HEK293 (cell line): ENCODE measurements around the gene FRAS1.

ENCODE experiments used
- CTCF ChIA-PET: fragments of 350-600 bp; formaldehyde crosslinking; extraction: SDS; loops from one replicate; lab custom pipeline; 2021; ENCODE audit warnings: antibody characterized with exemption; lab: Yijun Ruan, JAX
- POLR2A ChIA-PET: fragments of 300-600 bp; formaldehyde crosslinking; extraction: SDS; loops from one replicate; lab custom pipeline; 2020; ENCODE audit warnings: antibody characterized with exemption, inconsistent platforms; lab: Yijun Ruan, JAX
- H3K27ac ChIP-seq: fragments of 200-500 bp; sonication (Bioruptor generic); 2 replicates; pipeline ENCODE4 v1.5.1; 2014; ENCODE audit warnings: low read depth, low read length, control low read depth, inconsistent platforms; ENCODE audit errors: extremely low read depth
- H3K36me3 ChIP-seq, 2 experiments: fragments of 200-500 bp in 1 of 2; sonication (Bioruptor generic) in 1 of 2; 1 replicate in 1 of 2; 2 replicates in 1 of 2; pipeline ENCODE4 v1.5.1; 2014 to 2017; ENCODE audit warnings: inconsistent platforms in 2 of 2, low read length in 2 of 2; ENCODE audit not compliant: control insufficient read depth in 2 of 2, insufficient read depth in 1 of 2
- H3K4me1 ChIP-seq: fragments of 200-500 bp; sonication (Bioruptor generic); 2 replicates; pipeline ENCODE4 v1.5.1; 2014; ENCODE audit warnings: mild to moderate bottlenecking, low read length, inconsistent platforms; ENCODE audit not compliant: control insufficient read depth, insufficient read depth
- H3K4me3 ChIP-seq: 2 replicates; pipeline ENCODE4 v1.5.1; 2011; ENCODE audit warnings: low read depth, mild to moderate bottlenecking, control low read depth, low read length, moderate library complexity
- H3K9me3 ChIP-seq: fragments of 200-500 bp; sonication (Bioruptor generic); 2 replicates; pipeline ENCODE4 v1.5.1; 2014; ENCODE audit warnings: low read depth, low read length, inconsistent platforms; ENCODE audit not compliant: control insufficient read depth, insufficient read depth
- EGR2 ChIP-seq: fragments of 450-650 bp; formaldehyde crosslinking; IDR thresholded peaks from 2 replicates; pipeline ENCODE4 v1.5.1; 2016; ENCODE audit warnings: low read depth, missing biosample characterization, missing genetic modification characterization
- GFI1B ChIP-seq: fragments of 450-650 bp; formaldehyde crosslinking; IDR thresholded peaks from 2 replicates; pipeline ENCODE4 v1.5.1; 2016; ENCODE audit warnings: missing biosample characterization, missing genetic modification characterization
- KLF1 ChIP-seq: fragments of 450-650 bp; formaldehyde crosslinking; IDR thresholded peaks from 2 replicates; pipeline ENCODE4 v1.5.1; 2016; ENCODE audit warnings: missing biosample characterization, missing genetic modification characterization
- KLF7 ChIP-seq: fragments of 450-650 bp; formaldehyde crosslinking; IDR thresholded peaks from 2 replicates; pipeline ENCODE4 v1.5.1; 2016; ENCODE audit warnings: missing biosample characterization, missing genetic modification characterization, borderline replicate concordance
- ZFHX2 ChIP-seq: fragments of 450-650 bp; formaldehyde crosslinking; conservative IDR thresholded peaks from 2 replicates; pipeline ENCODE4 v1.5.1; 2016; ENCODE audit warnings: missing biosample characterization, missing genetic modification characterization
- ZFP3 ChIP-seq: fragments of 450-650 bp; formaldehyde crosslinking; IDR thresholded peaks from 2 replicates; pipeline ENCODE4 v1.5.1; 2016; ENCODE audit warnings: low read depth, missing biosample characterization, missing genetic modification characterization
- ZNF138 ChIP-seq: fragments of 450-650 bp; formaldehyde crosslinking; IDR thresholded peaks from 2 replicates; pipeline ENCODE4 v1.5.1; 2016; ENCODE audit warnings: missing biosample characterization, missing genetic modification characterization, borderline replicate concordance
- ZNF157 ChIP-seq: fragments of 450-650 bp; formaldehyde crosslinking; IDR thresholded peaks from 2 replicates; pipeline ENCODE4 v1.5.1; 2016; ENCODE audit warnings: missing biosample characterization, missing genetic modification characterization
- ZNF2 ChIP-seq: fragments of 450-650 bp; formaldehyde crosslinking; IDR thresholded peaks from 2 replicates; pipeline ENCODE4 v1.5.1; 2016; ENCODE audit warnings: missing biosample characterization, missing genetic modification characterization
- ZNF202 ChIP-seq: fragments of 450-650 bp; formaldehyde crosslinking; IDR thresholded peaks from 2 replicates; pipeline ENCODE4 v1.5.1; 2016; ENCODE audit warnings: missing biosample characterization, missing genetic modification characterization, borderline replicate concordance
- ZNF211 ChIP-seq: fragments of 450-650 bp; formaldehyde crosslinking; IDR thresholded peaks from 2 replicates; pipeline ENCODE4 v1.5.1; 2016; ENCODE audit warnings: low read depth, missing biosample characterization, missing genetic modification characterization
- ZNF248 ChIP-seq: fragments of 450-650 bp; formaldehyde crosslinking; IDR thresholded peaks from 2 replicates; pipeline ENCODE4 v1.5.1; 2017; ENCODE audit warnings: missing biosample characterization, missing genetic modification characterization
- ZNF48 ChIP-seq: fragments of 450-650 bp; formaldehyde crosslinking; IDR thresholded peaks from 2 replicates; pipeline ENCODE4 v1.5.1; 2016; ENCODE audit warnings: missing biosample characterization, missing genetic modification characterization
- ZNF521 ChIP-seq: fragments of 450-650 bp; formaldehyde crosslinking; IDR thresholded peaks from 2 replicates; pipeline ENCODE4 v1.5.1; 2017; ENCODE audit warnings: missing biosample characterization, mild to moderate bottlenecking, missing genetic modification characterization
- ZNF610 ChIP-seq: fragments of 450-650 bp; formaldehyde crosslinking; IDR thresholded peaks from 2 replicates; pipeline ENCODE4 v1.5.1; 2016; ENCODE audit warnings: missing biosample characterization, missing genetic modification characterization, borderline replicate concordance
- ZNF670 ChIP-seq: fragments of 450-650 bp; formaldehyde crosslinking; IDR thresholded peaks from 2 replicates; pipeline ENCODE4 v1.5.1; 2016; ENCODE audit warnings: missing biosample characterization, missing genetic modification characterization, low read depth
- ZNF768 ChIP-seq: fragments of 450-650 bp; formaldehyde crosslinking; IDR thresholded peaks from 2 replicates; pipeline ENCODE4 v1.5.1; 2018; ENCODE audit warnings: missing biosample characterization, mild to moderate bottlenecking, missing genetic modification characterization
- TF ChIP-seq, protein P1 (sequence below): fragments of 450-650 bp; formaldehyde crosslinking; IDR thresholded peaks from 2 replicates; pipeline ENCODE4 v1.5.1; 2016; ENCODE audit warnings: missing biosample characterization, missing genetic modification characterization, low read depth
- TF ChIP-seq, protein P2 (sequence below): fragments of 450-650 bp; formaldehyde crosslinking; IDR thresholded peaks from 2 replicates; pipeline ENCODE4 v1.5.1; 2016; ENCODE audit warnings: missing biosample characterization, missing genetic modification characterization

FRAS1 gene

DNA sequence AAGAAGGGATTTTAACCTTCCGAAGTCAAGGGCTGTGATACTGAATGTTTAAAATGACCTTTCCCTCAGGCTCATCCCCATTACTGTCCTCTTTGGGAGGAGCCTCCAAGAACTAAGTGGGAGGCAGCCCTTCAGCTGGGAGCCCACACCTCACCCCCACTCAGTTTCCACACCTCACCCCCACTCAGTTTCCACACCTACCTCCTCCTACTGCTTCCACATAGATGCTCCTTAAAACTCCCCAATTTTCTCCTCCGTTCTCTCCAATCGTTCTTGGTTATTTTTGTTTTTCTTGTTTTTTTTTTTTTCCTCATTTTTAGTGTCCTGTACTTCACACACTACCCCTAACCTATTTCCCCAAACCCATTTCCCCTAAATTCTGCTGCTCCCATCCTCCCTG lies 462.8 kb downstream of the FRAS1 start:
- POLR2A ChIA-PET: no interaction called here
- H3K4me3 ChIP-seq: no peak overlapping the region
- H3K4me1 ChIP-seq: no peaks in the 10 kb centered on the region
- CTCF ChIA-PET: interaction anchor here (2.4 to 3.6 kb wide), 2 partner anchors 526 to 560 kb away, joined by 8 to 17 read pairs; no protein-coding TSS in a partner anchor
- peaks cover 0 to 10% of the 10 kb centered on the region in 2 experiments; a peak in 1 of 3 replicates for H3K36me3 ChIP-seq
- H3K27ac ChIP-seq: no peak overlapping the region
- no peaks in the 10 kb centered on the region for H3K9me3 ChIP-seq
- no peak for TF ChIP-seq ZNF138 (tag by site-specific recombination)
- peak; percentile 79 for TF ChIP-seq ZFHX2 (tag by site-specific recombination)
- TF ChIP-seq GFI1B (tag by site-specific recombination): no peak
- peak; percentile 81 for TF ChIP-seq EGR2 (tag by site-specific recombination)

DNA sequence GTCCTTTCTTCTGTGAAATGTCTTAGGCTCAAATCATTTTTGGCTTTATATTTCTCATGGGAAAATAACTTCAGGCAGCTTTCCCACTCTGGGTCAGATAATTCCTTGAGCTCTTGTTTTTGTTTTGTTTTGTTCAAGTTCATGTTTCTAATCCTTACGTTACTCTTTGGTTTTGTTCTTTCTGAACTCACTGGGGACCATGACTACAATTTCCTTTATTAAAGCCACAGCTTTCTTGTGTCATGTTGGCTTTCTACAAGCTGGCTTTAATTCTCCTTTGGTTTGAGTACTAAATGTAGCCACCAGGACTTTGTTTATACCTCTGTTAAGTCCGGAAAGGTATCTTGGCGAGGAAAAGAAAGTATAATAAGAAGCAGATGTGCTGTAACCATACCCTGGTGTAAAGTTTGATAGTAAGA lies 463.7 kb downstream of the FRAS1 start:
- POLR2A ChIA-PET: no interaction called here
- TF ChIP-seq ZNF610 (tag by site-specific recombination) (no peak), ZFP3 (tag by site-specific recombination) (no peak), ZNF521 (tag by site-specific recombination) (no peak), ZNF48 (tag by site-specific recombination) (no peak), ZNF768 (tag by site-specific recombination) (no peak), ZNF670 (tag by site-specific recombination) (no peak), ZNF202 (tag by site-specific recombination) (no peak), ZNF157 (tag by site-specific recombination) (no peak), KLF7 (tag by site-specific recombination) (no peak), ZNF211 (tag by site-specific recombination) (no peak), ZNF2 (tag by site-specific recombination) (no peak), KLF1 (tag by site-specific recombination) (no peak), ZNF248 (tag by site-specific recombination) (no peak)
- TF ChIP-seq, protein P1, sequence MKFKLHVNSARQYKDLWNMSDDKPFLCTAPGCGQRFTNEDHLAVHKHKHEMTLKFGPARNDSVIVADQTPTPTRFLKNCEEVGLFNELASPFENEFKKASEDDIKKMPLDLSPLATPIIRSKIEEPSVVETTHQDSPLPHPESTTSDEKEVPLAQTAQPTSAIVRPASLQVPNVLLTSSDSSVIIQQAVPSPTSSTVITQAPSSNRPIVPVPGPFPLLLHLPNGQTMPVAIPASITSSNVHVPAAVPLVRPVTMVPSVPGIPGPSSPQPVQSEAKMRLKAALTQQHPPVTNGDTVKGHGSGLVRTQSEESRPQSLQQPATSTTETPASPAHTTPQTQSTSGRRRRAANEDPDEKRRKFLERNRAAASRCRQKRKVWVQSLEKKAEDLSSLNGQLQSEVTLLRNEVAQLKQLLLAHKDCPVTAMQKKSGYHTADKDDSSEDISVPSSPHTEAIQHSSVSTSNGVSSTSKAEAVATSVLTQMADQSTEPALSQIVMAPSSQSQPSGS (tag by site-specific recombination): no peak
- TF ChIP-seq, protein P2, sequence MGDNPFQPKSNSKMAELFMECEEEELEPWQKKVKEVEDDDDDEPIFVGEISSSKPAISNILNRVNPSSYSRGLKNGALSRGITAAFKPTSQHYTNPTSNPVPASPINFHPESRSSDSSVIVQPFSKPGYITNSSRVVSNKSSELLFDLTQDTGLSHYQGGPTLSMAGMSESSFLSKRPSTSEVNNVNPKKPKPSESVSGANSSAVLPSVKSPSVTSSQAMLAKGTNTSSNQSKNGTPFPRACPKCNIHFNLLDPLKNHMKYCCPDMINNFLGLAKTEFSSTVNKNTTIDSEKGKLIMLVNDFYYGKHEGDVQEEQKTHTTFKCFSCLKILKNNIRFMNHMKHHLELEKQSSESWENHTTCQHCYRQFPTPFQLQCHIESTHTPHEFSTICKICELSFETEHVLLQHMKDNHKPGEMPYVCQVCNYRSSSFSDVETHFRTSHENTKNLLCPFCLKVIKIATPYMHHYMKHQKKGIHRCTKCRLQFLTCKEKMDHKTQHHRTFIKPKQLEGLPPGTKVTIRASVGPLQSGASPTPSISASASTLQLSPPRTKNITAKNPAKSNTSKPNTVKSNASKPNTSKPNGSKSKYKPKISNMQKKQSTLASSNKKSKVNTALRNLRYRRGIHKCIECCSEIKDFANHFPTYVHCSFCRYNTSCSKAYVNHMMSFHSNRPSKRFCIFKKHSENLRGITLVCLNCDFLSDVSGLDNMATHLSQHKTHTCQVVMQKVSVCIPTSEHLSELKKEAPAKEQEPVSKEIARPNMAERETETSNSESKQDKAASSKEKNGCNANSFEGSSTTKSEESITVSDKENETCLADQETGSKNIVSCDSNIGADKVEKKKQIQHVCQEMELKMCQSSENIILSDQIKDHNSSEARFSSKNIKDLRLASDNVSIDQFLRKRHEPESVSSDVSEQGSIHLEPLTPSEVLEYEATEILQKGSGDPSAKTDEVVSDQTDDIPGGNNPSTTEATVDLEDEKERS (tag by site-specific recombination): no peak
- Histone ChIP-seq H3K9me3 (no peaks in the 10 kb centered on the region), H3K4me3 (no peak overlapping the region), H3K4me1 (no peaks in the 10 kb centered on the region), H3K27ac (no peak overlapping the region), H3K36me3 (peaks cover 0 to 10% of the 10 kb centered on the region in 2 experiments; a peak in 1 of 3 replicates)
- CTCF ChIA-PET: interaction anchor here (0.7 to 1.0 kb wide), 2 partner anchors 277 to 527 kb away, joined by 4 to 5 read pairs; no protein-coding TSS in a partner anchor
